Mesothelial cell of epicardium (in vitro differentiated cells): ENCODE data around the gene MEGF11. TPM values are rescaled to one million over a fixed set of nuclear protein-coding genes. Genes with fewer than 3 reads are reported as not detected.

ENCODE experiments used
- DNase-seq, 2 experiments: peaks; one replicate each; pipeline ENCODE4 v3.0.0; 2021; ENCODE audit warnings: low spot score in 2 of 2; ENCODE audit not compliant: unreplicated experiment in 2 of 2
- H3K27ac Mint-ChIP-seq: 2 replicates; pipeline ENCODE4 v1.8.0; 2021; ENCODE audit warnings: mixed read lengths
- H3K27me3 Mint-ChIP-seq: 2 replicates; pipeline ENCODE4 v1.8.0; 2021; ENCODE audit warnings: low read depth, mixed read lengths
- H3K36me3 Mint-ChIP-seq: 2 replicates; pipeline ENCODE4 v1.8.0; 2021; ENCODE audit warnings: mixed read lengths
- H3K4me1 Mint-ChIP-seq: 2 replicates; pipeline ENCODE4 v1.8.0; 2021; ENCODE audit warnings: mixed read lengths
- H3K4me3 Mint-ChIP-seq: 2 replicates; pipeline ENCODE4 v1.8.0; 2021; ENCODE audit warnings: mild to moderate bottlenecking, moderate library complexity, mixed read lengths
- H3K9me3 Mint-ChIP-seq: 2 replicates; pipeline ENCODE4 v1.8.0; 2021; ENCODE audit warnings: mixed read lengths
- CTCF ChIP-seq: fragments of 200-600 bp; sonication (generic); IDR thresholded peaks from one replicate; pipeline ENCODE4 v1.5.0; 2021; ENCODE audit warnings: antibody characterized with exemption; ENCODE audit not compliant: unreplicated experiment
- total RNA-seq: library from RNA; stranded (reverse); gene quantifications from 3 replicates; pipeline ENCODE4 v1.2.1, GENCODE V29; 2021

MEGF11 gene
- total RNA-seq, 1 donor from 2014 or later, result 3.7 TPM

GRCh38 chr15:66195621-66196230 is 57.8 kb downstream of the MEGF11 start:
- no peak for TF ChIP-seq CTCF
- Mint-ChIP-seq H3K4me3 (no peak overlapping the region), H3K4me1 (peaks cover 3% of the 10 kb centered on the region), H3K9me3 (no peaks in the 10 kb centered on the region), H3K27ac (no peak overlapping the region), H3K36me3 (no peaks in the 10 kb centered on the region), H3K27me3 (peaks cover 6% of the 10 kb centered on the region)
- no peak for DNase-seq

- no peaks in the 10 kb centered on the region for H3K9me3 Mint-ChIP-seq
- DNase-seq, result no peak
- no peaks in the 10 kb centered on the region for H3K36me3 Mint-ChIP-seq
- no peak overlapping the region for H3K4me3 Mint-ChIP-seq
- H3K27ac Mint-ChIP-seq, result no peak overlapping the region
- H3K4me1 Mint-ChIP-seq, result peaks cover 3% of the 10 kb centered on the region
- TF ChIP-seq CTCF, result no peak
- peaks cover 6% of the 10 kb centered on the region for H3K27me3 Mint-ChIP-seq
Measured at GRCh38 chr15:66193066-66193465, 60.5 kb downstream of the MEGF11 start.

- no peaks in the 10 kb centered on the region for H3K36me3 Mint-ChIP-seq
- no peak for DNase-seq
- no peak for TF ChIP-seq CTCF
- no peaks in the 10 kb centered on the region for H3K9me3 Mint-ChIP-seq
- no peaks in the 10 kb centered on the region for H3K4me1 Mint-ChIP-seq
- H3K27me3 Mint-ChIP-seq, result peaks cover 24% of the 10 kb centered on the region
- H3K27ac Mint-ChIP-seq, result no peak overlapping the region
- no peak overlapping the region for H3K4me3 Mint-ChIP-seq
Measured at GRCh38 chr15:66190746-66191145, 62.8 kb downstream of the MEGF11 start.

GRCh38 chr15:66189291-66189690 is 64.3 kb downstream of the MEGF11 start:
- no peaks in the 10 kb centered on the region for H3K9me3 Mint-ChIP-seq

GRCh38 chr15:66188464-66188863 is 65.1 kb downstream of the MEGF11 start:
- DNase-seq, result no peak
- no peaks in the 10 kb centered on the region for H3K36me3 Mint-ChIP-seq
- H3K4me1 Mint-ChIP-seq, result peaks cover 4% of the 10 kb centered on the region
- H3K9me3 Mint-ChIP-seq, result no peaks in the 10 kb centered on the region
- no peak overlapping the region for H3K27ac Mint-ChIP-seq
- peaks cover 41% of the 10 kb centered on the region for H3K27me3 Mint-ChIP-seq
- no peak overlapping the region for H3K4me3 Mint-ChIP-seq
- no peak for TF ChIP-seq CTCF

More at GRCh38 chr15:66189291-66189690, 64.3 kb downstream of the MEGF11 start:
- H3K36me3 Mint-ChIP-seq, result no peaks in the 10 kb centered on the region
- no peak for TF ChIP-seq CTCF
- peaks cover 37% of the 10 kb centered on the region for H3K27me3 Mint-ChIP-seq
- H3K4me1 Mint-ChIP-seq, result peaks cover 4% of the 10 kb centered on the region
- no peak for DNase-seq
- H3K4me3 Mint-ChIP-seq, result no peak overlapping the region
- H3K27ac Mint-ChIP-seq, result no peak overlapping the region

GRCh38 chr15:66187271-66187670 is 66.3 kb downstream of the MEGF11 start:
- H3K9me3 Mint-ChIP-seq, result no peaks in the 10 kb centered on the region
- no peak overlapping the region for H3K27ac Mint-ChIP-seq
- DNase-seq, result no peak
- peaks cover 4% of the 10 kb centered on the region for H3K4me1 Mint-ChIP-seq
- no peak for TF ChIP-seq CTCF
- H3K27me3 Mint-ChIP-seq, result peaks cover 51% of the 10 kb centered on the region
- H3K4me3 Mint-ChIP-seq, result no peak overlapping the region
- H3K36me3 Mint-ChIP-seq, result no peaks in the 10 kb centered on the region
